GM10266 (cell line): ENCODE data around the gene BCAN.
"Not testable (repeated sequence)": the region's sequence is repeated elsewhere in the genome, so short reads cannot be mapped to it uniquely, and the experiment has no call there.

Experiments used
- DNase-seq: peaks from one replicate; pipeline ENCODE4 v3.0.0; 2012; ENCODE audit errors: extremely low spot score
- TF ChIP-seq, protein P1 (sequence below): IDR thresholded peaks from 2 replicates; pipeline ENCODE4 v1.5.1; 2012; ENCODE audit warnings: mild to moderate bottlenecking, low read depth; ENCODE audit not compliant: control insufficient read depth, insufficient read depth; ENCODE audit errors: missing control alignments

BCAN gene

GRCh38 chr1:156627313-156627880 is 14.5 kb upstream of the BCAN start:
- peak; percentile 57 for DNase-seq
- TF ChIP-seq, protein P1, sequence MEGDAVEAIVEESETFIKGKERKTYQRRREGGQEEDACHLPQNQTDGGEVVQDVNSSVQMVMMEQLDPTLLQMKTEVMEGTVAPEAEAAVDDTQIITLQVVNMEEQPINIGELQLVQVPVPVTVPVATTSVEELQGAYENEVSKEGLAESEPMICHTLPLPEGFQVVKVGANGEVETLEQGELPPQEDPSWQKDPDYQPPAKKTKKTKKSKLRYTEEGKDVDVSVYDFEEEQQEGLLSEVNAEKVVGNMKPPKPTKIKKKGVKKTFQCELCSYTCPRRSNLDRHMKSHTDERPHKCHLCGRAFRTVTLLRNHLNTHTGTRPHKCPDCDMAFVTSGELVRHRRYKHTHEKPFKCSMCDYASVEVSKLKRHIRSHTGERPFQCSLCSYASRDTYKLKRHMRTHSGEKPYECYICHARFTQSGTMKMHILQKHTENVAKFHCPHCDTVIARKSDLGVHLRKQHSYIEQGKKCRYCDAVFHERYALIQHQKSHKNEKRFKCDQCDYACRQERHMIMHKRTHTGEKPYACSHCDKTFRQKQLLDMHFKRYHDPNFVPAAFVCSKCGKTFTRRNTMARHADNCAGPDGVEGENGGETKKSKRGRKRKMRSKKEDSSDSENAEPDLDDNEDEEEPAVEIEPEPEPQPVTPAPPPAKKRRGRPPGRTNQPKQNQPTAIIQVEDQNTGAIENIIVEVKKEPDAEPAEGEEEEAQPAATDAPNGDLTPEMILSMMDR = peak; percentile 76

- no peak for DNase-seq
- TF ChIP-seq, protein P1 = no peak
Observed at GRCh38 chr1:156629823-156630449, 12.0 kb upstream of the BCAN start.

DNA sequence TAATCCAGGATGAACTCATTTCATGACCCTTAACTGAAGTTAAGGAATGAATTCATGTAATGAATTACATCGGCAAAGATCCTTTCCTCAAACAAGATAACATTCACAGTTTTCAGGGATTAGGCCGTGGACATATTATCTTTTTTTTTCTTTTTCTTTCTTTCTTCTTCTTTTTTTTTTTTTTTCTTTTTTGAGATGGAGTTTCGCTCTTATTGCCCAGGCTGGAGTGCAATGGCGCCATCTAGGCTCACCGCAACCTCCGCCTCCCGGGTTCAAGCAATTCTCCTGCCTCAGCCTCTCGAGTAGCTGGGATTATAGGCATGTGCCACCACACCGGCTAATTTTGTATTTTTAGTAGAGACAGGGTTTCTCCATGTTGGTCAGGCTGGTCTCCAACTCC is 10.8 kb upstream of the BCAN start:
- not testable (repeated sequence) for DNase-seq

GRCh38 chr1:156632355-156632754 is 9.6 kb upstream of the BCAN start:
- TF ChIP-seq, protein P1 = no peak
- DNase-seq = no peak

DNA sequence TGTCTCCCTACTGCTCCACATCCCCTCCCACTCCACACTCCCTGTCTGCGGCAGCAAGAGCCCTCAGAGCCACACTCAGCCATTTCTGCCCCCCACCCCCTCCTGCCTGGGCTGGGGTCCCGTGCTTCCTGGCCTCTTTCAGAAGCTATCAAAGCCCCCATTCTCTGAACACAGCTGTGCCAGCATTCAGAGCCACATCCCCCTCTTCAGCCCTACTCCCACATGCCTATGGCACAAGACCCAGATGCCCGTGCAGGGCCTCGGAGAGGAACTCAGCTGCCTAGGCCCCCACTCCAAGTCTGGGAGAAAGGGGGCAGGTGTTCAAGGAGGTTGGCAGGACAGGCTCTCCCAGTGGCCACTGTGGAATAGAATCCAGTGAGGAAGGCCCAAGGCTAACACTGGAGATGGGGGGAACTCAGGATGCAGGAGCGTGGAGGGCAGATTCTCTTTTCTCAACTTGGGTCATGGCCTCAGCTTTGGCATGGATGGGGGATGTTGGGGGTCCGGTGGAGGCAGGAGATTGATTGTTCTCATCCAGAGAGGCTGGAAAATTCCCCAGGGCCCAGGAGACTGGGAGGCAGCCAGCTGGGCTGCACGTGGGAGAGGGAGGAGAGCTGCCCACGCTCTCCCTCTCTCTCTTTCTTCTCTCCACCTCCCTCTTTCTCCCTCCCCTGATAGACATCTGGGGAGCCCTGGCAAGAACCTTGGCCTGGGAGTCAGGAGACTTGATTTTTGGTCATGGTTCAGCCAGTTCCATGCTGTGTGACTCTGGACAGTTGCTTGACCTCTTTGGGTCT is 3.5 kb upstream of the BCAN start:
- TF ChIP-seq, protein P1 = no peak
- no peak for DNase-seq

GRCh38 chr1:156639601-156640101 is 2.3 kb upstream of the BCAN start:
- no peak for DNase-seq
- TF ChIP-seq, protein P1 = no peak

DNA sequence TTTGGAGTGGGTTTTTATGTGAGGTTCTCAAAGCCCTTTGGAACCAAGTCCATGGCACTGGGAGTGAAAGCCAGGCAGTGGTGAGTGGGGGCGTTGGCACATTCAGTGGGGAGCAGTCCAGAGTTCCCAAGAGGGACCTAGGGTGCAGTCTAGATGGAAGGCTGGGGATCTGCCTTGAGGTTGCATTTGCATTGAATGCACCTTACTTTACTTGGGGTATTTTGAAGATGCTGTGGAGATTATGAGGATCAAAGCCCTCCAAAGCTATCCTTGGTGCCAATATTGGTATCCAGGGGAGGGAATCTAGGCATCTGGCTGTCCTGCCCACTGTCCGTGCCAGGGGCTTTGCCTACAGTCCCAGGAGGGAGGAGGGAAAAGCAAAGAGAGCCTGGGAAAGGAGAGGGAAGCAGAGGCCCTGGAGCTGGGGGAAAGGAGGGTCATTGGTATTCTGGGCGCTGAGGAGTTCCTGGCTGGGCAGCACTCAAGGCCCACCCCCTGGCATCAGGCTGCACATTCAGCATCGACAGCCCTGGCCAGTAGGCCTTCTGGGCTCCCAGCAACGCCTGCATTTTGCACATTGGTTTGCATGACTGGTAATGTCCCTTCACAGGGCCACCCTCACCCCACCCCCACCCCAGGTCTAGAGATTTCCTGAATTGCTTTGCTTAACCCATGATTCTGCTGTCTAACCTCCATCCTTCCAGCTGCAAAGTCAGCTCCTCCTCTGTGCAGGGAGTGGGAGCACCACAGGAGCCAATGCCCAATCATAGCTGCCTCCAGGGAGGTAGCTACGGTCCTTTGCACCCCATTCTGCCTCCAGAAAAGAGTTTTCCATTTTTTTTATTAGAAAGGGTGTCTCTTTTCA is 843 bp upstream of the BCAN start:
- TF ChIP-seq, protein P1 = no peak
- DNase-seq = no peak
